Endothelial cell (in vitro differentiated cells): ENCODE results near the gene N4BP2L1. TPM values are rescaled to one million over a fixed set of nuclear protein-coding genes. Genes with fewer than 3 reads are reported as not detected.
A peak's percentile ranks its signal among the peaks of the same experiment; 100 is the strongest.

Experiments
- DNase-seq: peaks from one replicate; pipeline ENCODE4 v3.0.0; 2021; ENCODE audit warnings: low spot score
- H3K27ac Mint-ChIP-seq: one replicate; pipeline ENCODE4 v1.8.0; 2021; ENCODE audit warnings: mixed read lengths, inconsistent platforms; ENCODE audit not compliant: unreplicated experiment
- H3K27me3 Mint-ChIP-seq: one replicate; pipeline ENCODE4 v1.8.0; 2021; ENCODE audit warnings: mild to moderate bottlenecking, moderate library complexity, mixed read lengths, inconsistent platforms; ENCODE audit not compliant: unreplicated experiment
- H3K36me3 Mint-ChIP-seq: one replicate; pipeline ENCODE4 v1.8.0; 2021; ENCODE audit warnings: mild to moderate bottlenecking, low read depth, mixed read lengths, inconsistent platforms; ENCODE audit not compliant: unreplicated experiment
- H3K4me1 Mint-ChIP-seq: one replicate; pipeline ENCODE4 v1.8.0; 2021; ENCODE audit warnings: mild to moderate bottlenecking, mixed read lengths, inconsistent platforms; ENCODE audit not compliant: unreplicated experiment
- H3K4me3 Mint-ChIP-seq: one replicate; pipeline ENCODE4 v1.8.0; 2021; ENCODE audit warnings: mild to moderate bottlenecking, mixed read lengths, inconsistent platforms; ENCODE audit not compliant: unreplicated experiment
- H3K9me3 Mint-ChIP-seq: one replicate; pipeline ENCODE4 v1.8.0; 2021; ENCODE audit warnings: mixed read lengths, inconsistent platforms; ENCODE audit not compliant: unreplicated experiment
- CTCF ChIP-seq: fragments of 200-600 bp; sonication (generic); IDR thresholded peaks from one replicate; pipeline ENCODE4 v1.5.0; 2021; ENCODE audit warnings: antibody characterized with exemption; ENCODE audit not compliant: unreplicated experiment
- long read RNA-seq: library from polyadenylated mRNA; unstranded; transcript quantifications from one replicate; pipeline ENCODE4 v2.0.0, GENCODE V29; 2020; ENCODE audit not compliant: unreplicated experiment
- total RNA-seq: library from RNA; stranded (reverse); fragmentation: NEBNext Ultra II Directional; extraction: Animal tissue kit (Norgen Biotek cat#: 25700); gene quantifications from one replicate; pipeline ENCODE4 v1.2.1, GENCODE V29; 2021; ENCODE audit not compliant: unreplicated experiment

Gene N4BP2L1
- 4.2 TPM for total RNA-seq
- long read RNA-seq, partial matches to known transcripts, result 0 of 1 reads
- long read RNA-seq, other reads (novel, unspliced or antisense), result 0 of 1 reads

GRCh38 chr13:32427852-32428580, at the start of gene N4BP2L1:
Gene N4BP2L1, minus strand, starts transcription at chr13:32428130. Its CDS starts 48 bp downstream, at chr13:32428082.
- Mint-ChIP-seq H3K9me3 (no peaks in the 10 kb centered on the region), H3K4me3 (peak within 1 kb of the TSS; percentile 91), H3K36me3 (peaks cover 14% of the 10 kb centered on the region), H3K4me1 (peaks cover 26% of the 10 kb centered on the region), H3K27ac (peak within 1 kb of the TSS; percentile 42), H3K27me3 (peaks cover 14% of the 10 kb centered on the region)
- no peak for TF ChIP-seq CTCF
- DNase-seq, result peak; percentile 37

GRCh38 chr13:32476892-32477291, 49.0 kb upstream of the N4BP2L1 start:
- no peak for DNase-seq
- Mint-ChIP-seq H3K4me1 (no peaks in the 10 kb centered on the region), H3K27ac (no peak overlapping the region), H3K9me3 (no peaks in the 10 kb centered on the region), H3K4me3 (no peak overlapping the region), H3K36me3 (no peaks in the 10 kb centered on the region), H3K27me3 (peaks cover under 1% of the 10 kb centered on the region)
- TF ChIP-seq CTCF, result no peak

- no peak for DNase-seq
- H3K27me3 Mint-ChIP-seq, result peaks cover 2% of the 10 kb centered on the region
- no peak overlapping the region for H3K27ac Mint-ChIP-seq
- TF ChIP-seq CTCF, result no peak
- H3K4me3 Mint-ChIP-seq, result no peak overlapping the region
- no peaks in the 10 kb centered on the region for H3K4me1 Mint-ChIP-seq
- no peaks in the 10 kb centered on the region for H3K9me3 Mint-ChIP-seq
- no peaks in the 10 kb centered on the region for H3K36me3 Mint-ChIP-seq
Measured at GRCh38 chr13:32476021-32476731, 48.2 kb upstream of the N4BP2L1 start.

- H3K27ac Mint-ChIP-seq, result no peak overlapping the region
- H3K27me3 Mint-ChIP-seq, result peaks cover 2% of the 10 kb centered on the region
- no peak for DNase-seq
- TF ChIP-seq CTCF, result no peak
- H3K4me3 Mint-ChIP-seq, result no peak overlapping the region
- H3K36me3 Mint-ChIP-seq, result no peaks in the 10 kb centered on the region
- H3K4me1 Mint-ChIP-seq, result no peaks in the 10 kb centered on the region
- H3K9me3 Mint-ChIP-seq, result no peaks in the 10 kb centered on the region
Measured at GRCh38 chr13:32474999-32475792, 47.3 kb upstream of the N4BP2L1 start.
